Stimulated activated CD8-positive, alpha-beta memory T cell treated with anti-CD3 and anti-CD28 coated beads, Interleukin-4, amount 100 ng/mL, for 1 hour (primary cell): ENCODE measurements around the gene KIAA0825.

Experiments used
- DNase-seq, 2 donors: peaks; one replicate each; pipeline ENCODE4 v3.0.0-alpha.2; 2020; ENCODE audit warnings: low read depth in 2 of 2, low spot score in 1 of 2

Gene KIAA0825

GRCh38 chr5:94442991-94443390, 175.4 kb downstream of the KIAA0825 start:
- DNase-seq = no peak

GRCh38 chr5:94442076-94442475, 176.3 kb downstream of the KIAA0825 start:
- DNase-seq = no peak

DNA sequence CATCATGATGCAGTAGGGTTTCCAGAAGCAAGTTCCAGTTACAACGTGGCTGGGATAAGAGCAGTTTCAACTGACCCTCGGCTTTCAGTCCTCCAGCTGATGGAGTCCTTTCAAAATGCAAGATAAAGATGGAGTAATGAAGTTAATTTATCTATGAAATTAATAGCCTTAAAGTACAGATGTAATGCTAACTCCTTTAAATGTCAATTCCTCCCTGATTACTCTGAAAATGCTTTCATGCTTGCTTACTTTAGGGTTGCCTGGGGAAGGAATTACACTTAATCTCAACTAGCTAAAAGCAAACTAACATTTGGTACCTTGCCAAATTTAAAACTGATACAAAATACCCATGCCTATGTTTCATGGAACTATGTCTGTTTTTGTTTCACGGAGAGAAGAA, 178.4 kb downstream of the KIAA0825 start:
- DNase-seq = no peak

GRCh38 chr5:94433397-94434163, 184.8 kb downstream of the KIAA0825 start:
- DNase-seq = no peak

- DNase-seq = no peak
Measured at GRCh38 chr5:94432499-94432898, 185.9 kb downstream of the KIAA0825 start.

DNA sequence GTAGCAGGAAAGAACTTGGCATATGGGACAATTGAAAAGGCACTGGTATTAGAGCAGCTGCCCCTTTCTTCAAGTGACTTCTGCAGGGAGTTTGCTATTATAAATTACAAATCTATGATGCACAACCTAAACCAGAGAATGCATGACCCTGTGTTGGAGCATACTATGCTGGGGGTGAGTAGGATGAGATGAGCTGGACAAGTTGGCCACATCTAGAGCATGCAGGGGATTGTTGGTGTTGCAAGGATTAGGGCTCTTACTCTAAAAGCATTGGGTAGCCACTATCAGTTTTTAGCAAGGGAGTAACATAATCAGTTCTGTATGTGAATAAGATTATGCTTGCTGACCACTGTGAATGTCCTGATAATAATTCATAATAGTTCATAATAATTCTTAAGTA, 186.7 kb downstream of the KIAA0825 start:
- DNase-seq = no peak

GRCh38 chr5:94429566-94429965, 188.8 kb downstream of the KIAA0825 start:
- no peak for DNase-seq

DNA sequence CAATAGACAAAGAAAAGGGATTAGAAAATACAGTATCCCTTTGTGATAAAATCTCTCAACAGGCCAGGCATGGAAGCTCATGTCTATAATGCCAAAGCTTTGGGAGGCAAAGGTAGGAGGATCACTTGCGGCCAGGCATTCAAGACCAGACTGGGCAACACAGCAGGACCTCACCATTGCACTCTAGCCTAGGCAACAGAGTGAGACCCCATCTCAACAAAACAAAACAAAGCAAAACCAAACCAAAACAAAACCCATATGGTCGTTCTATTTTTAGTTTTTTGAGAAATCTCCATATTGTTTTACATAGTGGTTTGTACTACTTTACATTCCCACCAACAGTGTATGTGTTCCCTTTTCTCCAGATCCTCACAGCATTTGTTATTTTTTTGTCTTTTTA, 193.0 kb downstream of the KIAA0825 start:
- no peak for DNase-seq

GRCh38 chr5:94423411-94423810, 195.0 kb downstream of the KIAA0825 start:
- no peak for DNase-seq

DNA sequence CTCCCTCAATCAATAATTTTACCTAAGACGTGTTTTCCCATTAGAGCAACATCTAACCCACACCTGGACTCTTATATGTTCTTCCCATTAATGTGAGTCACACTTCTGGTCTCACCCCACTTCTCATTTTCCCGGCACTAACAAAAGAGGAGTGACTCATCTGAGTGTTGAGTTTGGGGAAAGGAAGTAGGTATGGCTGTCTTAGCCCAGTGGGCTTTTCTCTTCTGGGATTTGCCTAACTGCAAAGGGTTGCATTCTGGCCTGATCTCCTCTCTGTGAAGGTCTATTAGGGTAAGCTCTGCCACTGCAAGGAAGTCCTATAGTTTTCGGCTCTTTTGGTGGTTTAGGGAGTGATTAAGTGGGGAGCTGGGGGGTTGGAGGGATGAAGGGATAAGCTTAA, 195.6 kb downstream of the KIAA0825 start:
- DNase-seq = no peak

DNA sequence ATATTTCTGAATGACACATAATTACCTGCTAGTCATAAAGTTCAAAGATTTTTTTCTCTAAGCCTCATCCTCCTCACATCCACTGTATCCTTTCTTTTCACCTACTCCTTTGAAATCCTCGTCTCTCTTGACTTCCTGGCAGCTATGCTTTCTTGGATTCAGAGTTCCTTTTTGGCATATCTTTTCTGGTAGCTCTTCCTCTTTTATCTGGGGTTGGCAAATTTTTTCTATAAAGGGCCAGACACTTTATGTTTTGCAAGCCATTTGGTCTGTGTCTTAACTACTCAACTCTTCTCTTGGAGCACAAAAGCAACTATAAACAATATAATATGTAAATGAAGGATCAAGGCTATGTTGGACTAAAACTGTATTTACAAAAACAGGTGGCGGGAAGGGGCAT, 197.5 kb downstream of the KIAA0825 start:
- no peak for DNase-seq

GRCh38 chr5:94415798-94416197, 202.6 kb downstream of the KIAA0825 start:
- DNase-seq = no peak

- DNase-seq = no peak
Measured at GRCh38 chr5:94409440-94409839, 209.0 kb downstream of the KIAA0825 start.

DNA sequence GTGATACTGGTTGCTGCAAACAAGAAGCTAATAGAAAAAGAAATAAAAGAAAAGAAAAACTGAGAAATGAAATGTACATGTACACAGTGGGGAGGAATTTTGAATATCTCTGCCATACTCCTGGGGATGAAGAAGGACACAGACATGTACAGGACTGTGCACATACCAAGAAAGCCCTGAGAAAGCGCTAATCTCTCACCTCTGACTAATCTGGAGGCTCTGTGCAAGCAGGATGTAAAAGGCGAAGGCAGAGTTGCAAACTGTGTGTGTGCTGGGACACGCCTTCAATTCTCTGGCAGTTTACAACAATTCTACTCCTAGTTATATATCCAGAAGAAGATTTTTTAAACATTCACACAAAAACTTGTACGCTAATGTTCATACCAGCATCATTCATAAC, 211.4 kb downstream of the KIAA0825 start:
- no peak for DNase-seq

- no peak for DNase-seq
Measured at GRCh38 chr5:94403483-94403882, 214.9 kb downstream of the KIAA0825 start.

- no peak for DNase-seq
Measured at GRCh38 chr5:94402096-94402495, 216.3 kb downstream of the KIAA0825 start.

GRCh38 chr5:94397508-94397907, 220.9 kb downstream of the KIAA0825 start:
- no peak for DNase-seq

- DNase-seq = no peak
Measured at GRCh38 chr5:94396687-94397086, 221.7 kb downstream of the KIAA0825 start.

DNA sequence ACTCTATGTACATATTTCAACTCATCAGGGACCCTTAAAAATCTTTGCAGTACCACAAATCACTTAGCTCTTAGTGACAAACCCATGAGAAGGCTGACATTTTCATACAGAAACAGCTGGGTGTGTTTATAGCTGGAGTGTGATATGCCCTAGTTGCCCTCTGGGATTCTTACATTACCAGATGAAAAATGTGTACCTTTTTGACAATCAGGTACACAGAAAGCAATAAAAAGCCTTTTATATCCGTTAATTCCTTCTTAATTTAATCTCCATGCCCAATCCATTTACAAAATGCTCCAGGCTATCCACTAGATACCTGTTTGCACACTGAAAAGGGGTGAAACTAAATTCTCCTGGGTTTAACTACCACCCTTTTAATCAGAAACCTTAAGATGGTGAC, 222.9 kb downstream of the KIAA0825 start:
- no peak for DNase-seq

DNA sequence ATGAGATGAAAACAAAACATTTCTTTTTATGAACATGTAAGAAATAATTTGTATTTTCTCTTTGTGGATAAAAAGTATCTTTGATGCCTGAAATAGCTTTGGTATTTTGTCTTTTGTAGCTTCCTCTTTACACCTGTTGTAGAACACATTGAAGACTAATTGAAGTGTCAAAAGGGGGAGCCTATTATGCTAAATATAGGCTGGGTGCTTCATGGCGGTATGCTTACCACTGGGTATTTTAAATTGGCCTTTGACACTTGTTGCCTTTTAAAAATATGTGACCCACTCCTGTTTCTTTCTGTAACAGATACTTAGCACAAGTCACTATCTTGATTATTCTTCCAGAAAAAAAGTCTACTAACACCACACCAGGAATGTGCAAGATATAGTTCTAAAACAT, 226.4 kb downstream of the KIAA0825 start:
- DNase-seq = no peak

- no peak for DNase-seq
Measured at GRCh38 chr5:94389515-94389899, 228.9 kb downstream of the KIAA0825 start.

DNA sequence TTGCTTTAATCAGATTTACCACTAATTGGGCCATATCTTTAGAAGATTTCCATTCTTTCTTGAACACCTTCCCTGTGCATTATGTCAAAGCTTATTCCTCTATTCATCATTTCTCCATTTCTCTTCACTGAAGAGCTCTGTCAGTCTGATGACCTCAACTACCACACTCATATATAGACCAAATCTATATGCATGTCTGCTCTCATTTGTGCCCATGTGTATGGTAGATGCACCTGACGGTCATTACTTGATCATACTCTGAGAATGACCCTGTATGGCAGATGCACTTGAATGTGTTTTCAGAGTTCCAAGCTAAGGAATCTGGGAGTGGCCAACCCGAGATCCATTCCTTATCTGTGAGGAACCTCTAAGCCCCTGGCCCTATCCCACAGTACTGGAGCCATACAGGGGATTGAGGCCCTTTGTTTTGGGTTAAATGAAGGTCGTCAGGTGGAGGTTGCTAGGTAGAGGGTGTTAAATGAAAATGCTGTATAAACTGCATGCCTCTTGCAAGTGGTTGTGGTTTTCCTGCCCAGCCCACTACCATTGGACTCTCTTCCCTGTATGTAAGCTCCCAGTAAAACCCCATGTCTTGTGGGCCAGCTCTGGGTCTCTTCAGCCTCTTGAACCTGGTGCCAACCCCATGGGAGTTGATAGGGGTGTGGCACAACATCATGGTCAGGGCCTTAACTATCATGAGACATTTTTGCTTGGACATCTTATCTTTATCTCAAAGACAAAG, 229.5 kb downstream of the KIAA0825 start:
- no peak for DNase-seq

GRCh38 chr5:94385767-94386166, 232.6 kb downstream of the KIAA0825 start:
- DNase-seq = no peak
